Ovary (tissue), 9 donors: ENCODE results near the gene ARHGEF33. TPM values are rescaled to one million over a fixed set of nuclear protein-coding genes. Genes with fewer than 3 reads are reported as not detected.

Source experiments
- DNase-seq, 5 donors: peaks; one replicate each; pipeline ENCODE4 v3.0.0-alpha.2; 2019 to 2020
- H3K27ac ChIP-seq, 2 donors: fragments of 200-600 bp; one replicate each; pipeline versions ENCODE4 v1.5.1 to v1.8.0; 2019 to 2022
- H3K27me3 ChIP-seq: fragments of 200-600 bp; one replicate; pipeline ENCODE4 v1.8.0; 2022
- H3K36me3 ChIP-seq: fragments of 200-600 bp; sonication (generic); one replicate; pipeline ENCODE4 v1.5.1; 2019
- H3K4me1 ChIP-seq: one replicate; pipeline ENCODE4 v1.8.1; 2013; ENCODE audit warnings: mild to moderate bottlenecking, moderate library complexity; ENCODE audit not compliant: insufficient read depth
- H3K4me3 ChIP-seq: fragments of 200-600 bp; sonication (generic); one replicate; pipeline ENCODE4 v1.5.1; 2017
- H3K9me3 ChIP-seq, 2 donors: fragments of 200-600 bp in 1 of 2; sonication (generic) in 1 of 2; one replicate each; pipeline versions ENCODE4 v1.5.1 to v1.8.1; 2013 to 2019; ENCODE audit warnings: mild to moderate bottlenecking in 1 of 2, moderate library complexity in 1 of 2
- EP300 ChIP-seq: sonication (generic); formaldehyde crosslinking; IDR thresholded peaks from one replicate; pipeline ENCODE4 v1.6.1; 2017; ENCODE audit warnings: antibody characterized with exemption
- POLR2A ChIP-seq: fragments of 450-650 bp; IDR thresholded peaks from one replicate; pipeline ENCODE4 v1.6.1; 2017; ENCODE audit warnings: antibody characterized with exemption, mild to moderate bottlenecking, moderate library complexity
- WGBS, 3 donors: extraction: QIAGEN DNeasy Blood & Tissue Kit in 1 of 3; methylation state at CpG; one replicate each; pipeline versions ENCODE4 v1.1.5 to v1.1.7; 2013 to 2017; 5-methylcytosine and 5-hydroxymethylcytosine counted together
- intact Hi-C, 4 donors: fragments of 100-400 bp; cut with DNase I; formaldehyde crosslinking; loops; one replicate each; pipeline versions ENCODE4 v1.11.0 to v1.15.1; 2022 to 2023
- polyA plus RNA-seq, 2 donors: library from polyadenylated mRNA; stranded (reverse); fragments of 200-250 nt in 1 of 2; fragments of 350-450 nt in 1 of 2; fragmentation: Illumina TruSeq in 1 of 2; extraction: RNeasy Lipid Tissue Mini Kit (QIAGEN cat#74804) in 1 of 2; gene quantifications; one replicate each; pipeline ENCODE4 v1.2.3, GENCODE V29; 2013 to 2014
- total RNA-seq, 7 donors: library from RNA; depleted of rRNA in 2 of 7; stranded (reverse); fragments of >200 nt in 2 of 7; fragmentation: NEBNext Ultra II Directional in 3 of 7; extraction: Animal tissue kit (Norgen Biotek cat#: 25700) in 3 of 7; gene quantifications; one replicate each; pipeline versions ENCODE4 v1.1.0 to v1.2.4, GENCODE V29; 2016 to 2023
- TF ChIP-seq, protein P1 (sequence below), 3 donors: fragments of 450-650 bp in 2 of 3; fragments of 200-600 bp in 1 of 3; IDR thresholded peaks; one replicate each; pipeline versions ENCODE4 v1.5.1 to v1.8.0; 2016 to 2022; ENCODE audit warnings: antibody characterized with exemption in 3 of 3, mild to moderate bottlenecking in 1 of 3
- donor health status: DM: no; HTN: no; CAD: no; lungs with moderate emphysema.
- donor health status: DM: no; HTN: no; CAD: no.
- donor health status: Bipolar disorder and iron deficiency.
- donor health status: DM: yes; HTN: yes; CAD: no.
- donor health status: DM: no; HTN: no; CAD: no.
- donor health status: DM: yes; HTN: yes; CAD: no.

Gene ARHGEF33
- total and polyA plus RNA-seq, 9 donors = 1.3 to 4.4 (median 2.8) TPM

DNA sequence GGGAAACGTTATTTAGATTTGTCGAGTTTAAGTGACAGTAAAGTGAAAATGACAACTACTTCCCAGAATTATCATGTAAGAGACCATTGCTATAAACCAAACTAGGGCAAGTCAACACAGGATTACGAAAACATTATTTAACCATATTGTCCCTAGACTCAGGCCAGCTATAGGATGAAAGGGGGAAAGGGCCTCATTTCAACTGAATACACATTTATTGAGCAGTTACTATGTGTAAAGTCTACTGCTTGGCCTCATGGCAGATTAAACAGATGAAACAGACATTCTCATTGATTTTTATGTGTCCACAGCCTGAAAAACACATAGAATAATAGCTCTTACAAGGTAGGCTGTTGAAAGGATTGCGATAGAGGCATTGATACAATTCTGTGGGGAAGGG, 32.7 kb downstream of the ARHGEF33 start:
- TF ChIP-seq POLR2A (no peak), EP300 (no peak)
- TF ChIP-seq, protein P1, sequence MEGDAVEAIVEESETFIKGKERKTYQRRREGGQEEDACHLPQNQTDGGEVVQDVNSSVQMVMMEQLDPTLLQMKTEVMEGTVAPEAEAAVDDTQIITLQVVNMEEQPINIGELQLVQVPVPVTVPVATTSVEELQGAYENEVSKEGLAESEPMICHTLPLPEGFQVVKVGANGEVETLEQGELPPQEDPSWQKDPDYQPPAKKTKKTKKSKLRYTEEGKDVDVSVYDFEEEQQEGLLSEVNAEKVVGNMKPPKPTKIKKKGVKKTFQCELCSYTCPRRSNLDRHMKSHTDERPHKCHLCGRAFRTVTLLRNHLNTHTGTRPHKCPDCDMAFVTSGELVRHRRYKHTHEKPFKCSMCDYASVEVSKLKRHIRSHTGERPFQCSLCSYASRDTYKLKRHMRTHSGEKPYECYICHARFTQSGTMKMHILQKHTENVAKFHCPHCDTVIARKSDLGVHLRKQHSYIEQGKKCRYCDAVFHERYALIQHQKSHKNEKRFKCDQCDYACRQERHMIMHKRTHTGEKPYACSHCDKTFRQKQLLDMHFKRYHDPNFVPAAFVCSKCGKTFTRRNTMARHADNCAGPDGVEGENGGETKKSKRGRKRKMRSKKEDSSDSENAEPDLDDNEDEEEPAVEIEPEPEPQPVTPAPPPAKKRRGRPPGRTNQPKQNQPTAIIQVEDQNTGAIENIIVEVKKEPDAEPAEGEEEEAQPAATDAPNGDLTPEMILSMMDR (IDR thresholded peaks at IDR 0.05) = no peak
- no peak for DNase-seq
- intact Hi-C loops = no loop called here
- Histone ChIP-seq H3K9me3 (no peaks in the 10 kb centered on the region), H3K36me3 (no peaks in the 10 kb centered on the region), H3K4me3 (no peak overlapping the region), H3K4me1 (no peaks in the 10 kb centered on the region), H3K27ac (no peak overlapping the region), H3K27me3 (no peaks in the 10 kb centered on the region)
- WGBS, 3 donors = 49 to 67% (median 57%) methylated on average over 4 of the region's 4 CpGs

DNA sequence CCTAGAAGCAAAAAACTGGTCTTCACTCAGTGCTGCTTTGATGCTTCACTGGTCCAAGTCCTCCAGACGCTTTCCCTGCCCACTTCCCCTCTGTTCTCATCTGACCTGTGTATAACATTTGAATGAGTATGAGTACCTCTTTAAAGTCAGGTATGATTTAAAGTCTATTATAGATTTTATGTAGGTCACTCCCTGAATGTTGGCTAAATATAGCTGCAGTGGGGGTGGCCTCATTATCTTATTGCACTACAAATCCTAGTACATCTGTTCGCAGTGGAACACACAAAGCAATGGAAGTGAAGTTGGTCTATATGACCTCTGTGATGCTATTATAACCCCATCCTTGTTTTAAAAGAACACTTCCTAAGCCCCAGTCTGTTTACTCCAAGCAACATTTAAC, 33.2 kb downstream of the ARHGEF33 start:
- DNase-seq = no peak
- H3K36me3 ChIP-seq = no peaks in the 10 kb centered on the region
- no peaks in the 10 kb centered on the region for H3K9me3 ChIP-seq
- TF ChIP-seq EP300 (no peak), POLR2A (no peak)
- TF ChIP-seq, protein P1 (IDR thresholded peaks at IDR 0.05) = no peak
- 60 to 77% (median 75%) methylated on average over 2 of the region's 2 CpGs for WGBS, 3 donors
- intact Hi-C loops = no loop called here
- H3K4me1 ChIP-seq = no peaks in the 10 kb centered on the region
- no peak overlapping the region for H3K4me3 ChIP-seq
- H3K27ac ChIP-seq = no peak overlapping the region
- no peaks in the 10 kb centered on the region for H3K27me3 ChIP-seq

DNA sequence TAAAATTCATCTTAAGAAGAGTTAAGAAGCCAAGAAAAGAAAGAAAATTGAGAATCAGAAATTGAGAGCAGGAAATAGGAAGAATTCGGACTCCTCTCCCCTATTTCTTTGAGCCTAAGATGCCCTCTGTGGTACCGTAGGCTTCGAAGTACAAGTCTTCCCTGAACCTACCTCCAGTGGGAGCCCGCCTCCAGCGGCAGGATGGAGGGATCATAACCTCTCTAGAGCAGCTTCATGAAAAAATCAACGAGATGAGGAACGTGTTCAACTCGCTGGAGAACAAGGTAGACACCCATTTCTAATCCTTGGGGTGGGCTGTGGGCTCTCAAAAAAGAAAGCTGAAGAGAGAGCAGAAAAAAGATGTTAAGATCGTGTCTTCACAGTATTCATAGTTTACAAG, 36.3 kb downstream of the ARHGEF33 start:
- DNase-seq = no peak
- Histone ChIP-seq H3K27ac (no peak overlapping the region), H3K4me3 (no peak overlapping the region), H3K4me1 (no peaks in the 10 kb centered on the region), H3K27me3 (no peaks in the 10 kb centered on the region), H3K9me3 (no peaks in the 10 kb centered on the region), H3K36me3 (no peaks in the 10 kb centered on the region)
- intact Hi-C loops = no loop called here
- TF ChIP-seq, protein P1 (IDR thresholded peaks at IDR 0.05) = no peak
- TF ChIP-seq POLR2A (no peak), EP300 (no peak)
- 82 to 92% (median 88%) methylated on average over 9 of the region's 9 CpGs for WGBS, 3 donors

DNA sequence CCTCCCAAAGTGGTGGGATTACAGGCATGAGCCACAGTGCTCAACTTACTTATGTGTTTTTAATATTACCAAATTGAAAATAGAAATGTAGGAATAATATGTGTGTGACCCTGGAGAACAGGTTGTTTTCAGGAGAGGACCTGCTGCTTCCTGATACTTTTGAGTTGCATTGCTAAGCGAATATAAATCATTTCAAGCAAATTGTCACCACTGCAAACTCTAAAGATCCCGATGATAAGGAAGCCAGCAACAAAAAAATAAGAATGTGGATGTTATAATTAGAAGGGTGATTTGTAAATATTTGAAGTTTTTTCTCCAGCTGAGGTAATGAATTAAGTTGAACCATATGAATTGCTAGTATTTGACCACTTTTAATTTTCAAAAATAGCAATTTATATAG, 40.9 kb downstream of the ARHGEF33 start:
- WGBS, 3 donors = 83 to 89% (median 86%) methylated on average over 2 of the region's 2 CpGs
- no peak for DNase-seq
- H3K4me3 ChIP-seq = no peak overlapping the region
- no peak overlapping the region for H3K27ac ChIP-seq
- H3K4me1 ChIP-seq = no peaks in the 10 kb centered on the region
- TF ChIP-seq POLR2A (no peak), EP300 (no peak)
- TF ChIP-seq, protein P1 (IDR thresholded peaks at IDR 0.05) = no peak
- no peaks in the 10 kb centered on the region for H3K27me3 ChIP-seq
- no peaks in the 10 kb centered on the region for H3K9me3 ChIP-seq
- no peaks in the 10 kb centered on the region for H3K36me3 ChIP-seq
- intact Hi-C loops = no loop called here

DNA sequence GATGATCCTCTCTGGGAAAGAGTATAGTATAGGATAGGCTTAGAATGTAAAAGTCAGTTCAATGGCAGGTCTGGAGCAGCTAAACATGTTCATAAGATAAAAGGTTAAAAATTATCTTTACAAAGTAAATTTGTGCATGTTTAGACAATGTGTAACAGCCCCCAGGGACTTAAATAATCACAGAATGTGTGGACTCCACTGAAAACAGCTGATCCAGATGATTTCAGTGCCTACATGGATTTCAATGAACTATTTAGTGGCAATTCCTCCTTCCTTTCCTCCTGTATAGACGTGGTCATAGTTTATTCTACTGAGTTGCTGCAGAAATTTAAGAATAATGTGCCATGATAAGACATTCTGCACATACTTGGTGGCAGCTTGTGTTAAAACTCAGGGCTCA, 42.9 kb downstream of the ARHGEF33 start:
- WGBS, 3 donors = 27 to 45% (median 28%) methylated on average over 1 of the region's 1 CpG
- intact Hi-C loops = no loop called here
- Histone ChIP-seq H3K4me1 (no peaks in the 10 kb centered on the region), H3K9me3 (no peaks in the 10 kb centered on the region), H3K27me3 (no peaks in the 10 kb centered on the region), H3K36me3 (no peaks in the 10 kb centered on the region), H3K27ac (no peak overlapping the region), H3K4me3 (no peak overlapping the region)
- TF ChIP-seq, protein P1 (IDR thresholded peaks at IDR 0.05) = no peak
- TF ChIP-seq POLR2A (no peak), EP300 (no peak)
- no peak for DNase-seq
